Measurements from ENCODE around the gene EFNB1. TPM values are rescaled to one million over a fixed set of nuclear protein-coding genes. Genes with fewer than 3 reads are reported as not detected.

Gene EFNB1
- polyA plus RNA-seq, 2 of the 4 experiments (the other 2 are of a cell fraction): 3.5 to 3.7 TPM

DNA sequence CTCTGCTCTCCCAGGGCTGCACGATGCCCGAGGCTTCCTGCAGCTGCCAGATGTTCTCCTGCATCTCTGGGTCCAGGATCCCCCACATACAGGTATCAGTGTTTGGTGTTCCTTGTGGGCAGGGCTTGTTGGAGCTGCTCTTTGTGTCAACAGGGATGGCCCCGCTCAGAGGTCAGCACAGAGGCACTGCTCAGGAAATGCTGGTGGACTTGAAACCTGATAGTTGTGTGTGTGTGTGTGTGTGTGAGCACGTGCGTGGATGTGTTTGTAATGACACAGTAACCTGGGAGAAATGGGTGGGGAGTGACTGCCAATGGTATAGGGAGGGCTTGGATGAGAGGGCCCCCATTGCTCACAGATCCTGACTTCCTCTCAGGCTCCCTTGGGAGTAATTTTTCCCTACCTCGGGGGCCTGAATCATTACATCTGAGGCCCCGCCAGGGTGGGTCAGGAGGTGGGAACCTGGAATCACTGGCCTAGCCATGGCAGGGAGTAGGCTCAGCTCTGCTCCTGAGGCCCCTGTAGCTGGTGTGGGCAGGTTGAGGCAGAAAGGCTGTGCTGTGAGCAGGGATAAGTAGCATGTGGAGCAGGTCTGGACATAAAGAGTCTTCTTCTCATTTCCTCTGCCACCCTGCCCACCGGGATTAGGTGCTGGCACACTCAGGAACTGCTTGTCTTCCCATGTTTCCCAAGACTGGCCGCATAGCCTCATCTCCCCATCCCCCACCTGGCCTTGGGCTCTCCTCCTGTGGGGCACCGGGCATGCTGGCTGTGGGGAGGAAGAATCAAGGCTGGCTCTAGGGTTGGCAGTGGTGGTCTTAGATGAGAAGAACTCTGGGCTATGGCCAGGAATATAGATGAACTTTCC is 2.5 kb upstream of the EFNB1 start:
- Histone ChIP-seq H3K4me3 (no peak overlapping the region), H3K4me2 (no peak overlapping the region), H3K9me3 (no peaks in the 10 kb centered on the region), H3K4me1 (peaks cover 5% of the 10 kb centered on the region; the same call in 1 of the 3 replicates), H3K27ac (no peak overlapping the region)
- DNase-seq (ENCODE audit: low read depth in 1 of 2, low spot score in 1 of 2) (no peak), ATAC-seq (no peak), FAIRE-seq (no peak)
- ChIA-PET POLR2A (interaction anchor here (2.8 kb wide), 1 partner anchor 395 kb away, joined by 26 read pairs; no protein-coding TSS in a partner anchor), CTCF (interaction anchor here (0.7 to 16.6 kb wide), 11 partner anchors 17 to 619 kb away, joined by 3 to 327 read pairs (median 4); no protein-coding TSS in a partner anchor)
- TF ChIP-seq, protein P1, sequence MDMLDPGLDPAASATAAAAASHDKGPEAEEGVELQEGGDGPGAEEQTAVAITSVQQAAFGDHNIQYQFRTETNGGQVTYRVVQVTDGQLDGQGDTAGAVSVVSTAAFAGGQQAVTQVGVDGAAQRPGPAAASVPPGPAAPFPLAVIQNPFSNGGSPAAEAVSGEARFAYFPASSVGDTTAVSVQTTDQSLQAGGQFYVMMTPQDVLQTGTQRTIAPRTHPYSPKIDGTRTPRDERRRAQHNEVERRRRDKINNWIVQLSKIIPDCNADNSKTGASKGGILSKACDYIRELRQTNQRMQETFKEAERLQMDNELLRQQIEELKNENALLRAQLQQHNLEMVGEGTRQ (IDR thresholded peaks at IDR 0.05): no peak
- TF ChIP-seq TFCP2L1 (CRISPR knock-in tag; IDR thresholded peaks at IDR 0.05) (no peak), FOSB (CRISPR knock-in tag; IDR thresholded peaks at IDR 0.05) (no peak), MYC (IDR thresholded peaks at IDR 0.05; ENCODE audit: borderline replicate concordance, low read length) (no peak), NR3C1 (IDR thresholded peaks at IDR 0.05) (no peak), POLR2A (IDR thresholded peaks at IDR 0.05; ENCODE audit: low read length) (no peak), ZFP36 (IDR thresholded peaks at IDR 0.05; ENCODE audit: borderline replicate concordance, partially characterized antibody) (no peak), BHLHE40 (IDR thresholded peaks at IDR 0.05; ENCODE audit: low read depth, low read length) (no peak), NPAS2 (CRISPR knock-in tag; IDR thresholded peaks at IDR 0.05; ENCODE audit: borderline replicate concordance) (no peak), KDM5A (IDR thresholded peaks at IDR 0.05) (no peak), RAD21 (conservative IDR thresholded peaks at IDR 0.05 in 1 of 2, IDR thresholded peaks at IDR 0.05 in 1 of 2) (no peak), REST (IDR thresholded peaks at IDR 0.05) (no peak), SMC3 (IDR thresholded peaks at IDR 0.05) (no peak), ATOH8 (CRISPR knock-in tag; IDR thresholded peaks at IDR 0.05; ENCODE audit: low read depth) (no peak), HOXB5 (CRISPR knock-in tag; IDR thresholded peaks at IDR 0.05) (no peak), CHD4 (IDR thresholded peaks at IDR 0.05; ENCODE audit: borderline replicate concordance) (no peak), MAFK (IDR thresholded peaks at IDR 0.05; ENCODE audit: partially characterized antibody) (no peak), BCL3 (IDR thresholded peaks at IDR 0.05) (no peak)
- 20% methylated on average over 7 of the region's 10 CpGs for WGBS (ENCODE audit: missing lambda C conversion rate)

GRCh38 chrX:68827256-68827655 is 1.6 kb upstream of the EFNB1 start:
- no peak overlapping the region for H3K27ac ChIP-seq

More at GRCh38 chrX:68827256-68827655, 1.6 kb upstream of the EFNB1 start:
- no peaks in the 10 kb centered on the region for H3K9me3 ChIP-seq
- H3K4me1 ChIP-seq: peaks cover 5% of the 10 kb centered on the region; the same call in 1 of the 3 replicates
- ChIA-PET POLR2A (interaction anchor here (2.3 to 2.8 kb wide), 4 partner anchors 205 to 394 kb away, joined by 10 to 26 read pairs (median 14); partner anchors contain the start of gene PJA1), CTCF (interaction anchor here (0.6 to 16.6 kb wide), 64 partner anchors 8 to 564 kb away, joined by 3 to 327 read pairs (median 4); partner anchors contain the start of gene PJA1)
- H3K4me3 ChIP-seq: no peak overlapping the region
- no peak overlapping the region for H3K4me2 ChIP-seq
- TF ChIP-seq ZNF302 (CRISPR knock-in tag; IDR thresholded peaks at IDR 0.05) (no peak), POLR2A (IDR thresholded peaks at IDR 0.05; ENCODE audit: low read length) (no peak), RFX5 (IDR thresholded peaks at IDR 0.05) (no peak), SMC3 (IDR thresholded peaks at IDR 0.05) (no peak), RCOR1 (IDR thresholded peaks at IDR 0.05; ENCODE audit: low read depth, low read length) (no peak), TP53 (CRISPR knock-in tag; IDR thresholded peaks at IDR 0.05) (no peak), MYC (IDR thresholded peaks at IDR 0.05; ENCODE audit: borderline replicate concordance, low read length) (no peak), HOXB13 (CRISPR knock-in tag; IDR thresholded peaks at IDR 0.05; ENCODE audit: low read depth) (no peak)
- TF ChIP-seq, protein P2, sequence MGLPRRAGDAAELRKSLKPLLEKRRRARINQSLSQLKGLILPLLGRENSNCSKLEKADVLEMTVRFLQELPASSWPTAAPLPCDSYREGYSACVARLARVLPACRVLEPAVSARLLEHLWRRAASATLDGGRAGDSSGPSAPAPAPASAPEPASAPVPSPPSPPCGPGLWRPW (IDR thresholded peaks at IDR 0.05): no peak
- TF ChIP-seq, protein P3, sequence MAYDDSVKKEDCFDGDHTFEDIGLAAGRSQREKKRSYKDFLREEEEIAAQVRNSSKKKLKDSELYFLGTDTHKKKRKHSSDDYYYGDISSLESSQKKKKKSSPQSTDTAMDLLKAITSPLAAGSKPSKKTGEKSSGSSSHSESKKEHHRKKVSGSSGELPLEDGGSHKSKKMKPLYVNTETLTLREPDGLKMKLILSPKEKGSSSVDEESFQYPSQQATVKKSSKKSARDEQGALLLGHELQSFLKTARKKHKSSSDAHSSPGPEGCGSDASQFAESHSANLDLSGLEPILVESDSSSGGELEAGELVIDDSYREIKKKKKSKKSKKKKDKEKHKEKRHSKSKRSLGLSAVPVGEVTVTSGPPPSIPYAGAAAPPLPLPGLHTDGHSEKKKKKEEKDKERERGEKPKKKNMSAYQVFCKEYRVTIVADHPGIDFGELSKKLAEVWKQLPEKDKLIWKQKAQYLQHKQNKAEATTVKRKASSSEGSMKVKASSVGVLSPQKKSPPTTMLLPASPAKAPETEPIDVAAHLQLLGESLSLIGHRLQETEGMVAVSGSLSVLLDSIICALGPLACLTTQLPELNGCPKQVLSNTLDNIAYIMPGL (CRISPR knock-in tag; IDR thresholded peaks at IDR 0.05; ENCODE audit: borderline replicate concordance): no peak
- FAIRE-seq (peak; percentile 7), ATAC-seq (no peak), DNase-seq (ENCODE audit: low read depth in 1 of 2, low spot score in 1 of 2) (no peak)
